Smooth muscle cell (in vitro differentiated cells): ENCODE measurements around the gene SMAD9. TPM values are rescaled to one million over a fixed set of nuclear protein-coding genes. Genes with fewer than 3 reads are reported as not detected.

Source experiments
- DNase-seq: peaks from one replicate; lab custom pipeline; 2025; ENCODE audit not compliant: unreplicated experiment; lab: John Stamatoyannopoulos, UW
- H2AFZ ChIP-seq: fragments of 200-600 bp; sonication (generic); 2 replicates; pipeline ENCODE4 v1.6.0; 2016; ENCODE audit warnings: antibody characterized with exemption, low read depth, mild to moderate bottlenecking
- H3F3A ChIP-seq: fragments of 200-600 bp; sonication (generic); 2 replicates; pipeline ENCODE4 v1.6.0; 2017; ENCODE audit warnings: antibody characterized with exemption, low read depth
- H3K27ac ChIP-seq: fragments of 200-600 bp; sonication (generic); 2 replicates; pipeline ENCODE4 v1.5.1; 2016; ENCODE audit warnings: low read depth, mild to moderate bottlenecking
- H3K27me3 ChIP-seq: fragments of 200-600 bp; sonication (generic); 2 replicates; pipeline ENCODE4 v1.6.1; 2016; ENCODE audit warnings: low read depth, mild to moderate bottlenecking
- H3K36me3 ChIP-seq: fragments of 200-600 bp; sonication (generic); 2 replicates; pipeline ENCODE4 v1.5.1; 2016; ENCODE audit warnings: low read depth
- H3K4me1 ChIP-seq: fragments of 200-600 bp; sonication (generic); 2 replicates; pipeline ENCODE4 v1.5.1; 2016; ENCODE audit warnings: low read depth
- H3K4me2 ChIP-seq: fragments of 200-600 bp; sonication (generic); 2 replicates; pipeline ENCODE4 v1.6.0; 2016; ENCODE audit warnings: mild to moderate bottlenecking
- H3K4me3 ChIP-seq: fragments of 200-600 bp; sonication (generic); 2 replicates; pipeline ENCODE4 v1.5.1; 2016; ENCODE audit warnings: mild to moderate bottlenecking
- H3K79me2 ChIP-seq: fragments of 200-600 bp; sonication (generic); 2 replicates; pipeline ENCODE4 v1.6.0; 2016; ENCODE audit warnings: low read depth, mild to moderate bottlenecking
- H3K9ac ChIP-seq: fragments of 200-600 bp; sonication (generic); 2 replicates; pipeline ENCODE4 v1.6.0; 2016; ENCODE audit warnings: low read depth
- H3K9me3 ChIP-seq: fragments of 200-600 bp; sonication (generic); replicated peaks from 2 replicates; pipeline ENCODE4 v1.5.1; 2016; ENCODE audit warnings: low read depth
- H4K20me1 ChIP-seq: fragments of 200-600 bp; sonication (generic); 2 replicates; pipeline ENCODE4 v1.6.0; 2016; ENCODE audit warnings: low read depth
- WGBS: methylation state at CpG from one replicate; pipeline ENCODE4 v1.1.7; 2016; ENCODE audit warnings: low lambda C conversion rate; 5-methylcytosine and 5-hydroxymethylcytosine counted together
- polyA plus RNA-seq: library from polyadenylated mRNA; unstranded; fragments of >200 nt; fragmentation: Nextera tagmentation; extraction: Ambion mirVana; gene quantifications from 2 replicates; pipeline ENCODE4 v1.2.1, GENCODE V29; 2016
- total RNA-seq: library from RNA; depleted of rRNA; stranded (reverse); fragments of >200 nt; gene quantifications from 2 replicates; pipeline ENCODE4 v1.2.3, GENCODE V29; 2014
- TF ChIP-seq, protein P1 (sequence below): fragments of 200-600 bp; sonication (generic); IDR thresholded peaks from 2 replicates; pipeline ENCODE4 v1.5.1; 2017; ENCODE audit warnings: borderline replicate concordance, mild to moderate bottlenecking, antibody characterized with exemption; ENCODE audit not compliant: insufficient read depth, poor library complexity, severe bottlenecking

SMAD9 gene
- total and polyA plus RNA-seq, 2 experiments from 2014 or later, result 6.6 to 7.1 TPM

DNA sequence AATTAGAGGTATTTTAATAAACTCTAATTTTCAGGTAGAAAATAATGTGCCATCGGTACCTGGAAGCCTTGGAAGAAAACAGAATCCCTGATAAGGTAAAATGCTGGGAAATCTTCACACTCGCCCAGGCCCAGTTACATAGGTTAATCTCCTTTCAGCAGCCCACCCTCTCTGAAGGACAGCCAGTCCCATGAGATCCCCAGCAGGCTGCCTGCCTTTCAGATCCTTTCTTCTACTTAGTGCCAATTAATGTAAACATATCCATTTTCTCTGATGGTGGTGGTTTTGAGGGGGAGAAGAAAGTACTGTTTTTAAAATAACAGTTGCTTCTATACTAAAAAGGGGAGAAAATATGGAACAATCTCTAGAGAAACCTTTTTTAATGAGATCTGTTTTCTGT, 12.2 kb downstream of the SMAD9 start:
- Histone ChIP-seq H4K20me1 (peaks cover 26% of the 10 kb centered on the region), H3K27ac (no peak overlapping the region), H3F3A (no peaks in the 10 kb centered on the region), H3K36me3 (no peaks in the 10 kb centered on the region), H3K27me3 (no peaks in the 10 kb centered on the region), H3K79me2 (peaks cover 70% of the 10 kb centered on the region), H3K4me2 (no peak overlapping the region), H2AFZ (no peak overlapping the region), H3K4me1 (no peaks in the 10 kb centered on the region), H3K9me3 (no peaks in the 10 kb centered on the region), H3K4me3 (no peak overlapping the region), H3K9ac (no peak overlapping the region)
- 89% methylated on average over 2 of the region's 2 CpGs for WGBS
- TF ChIP-seq, protein P1, sequence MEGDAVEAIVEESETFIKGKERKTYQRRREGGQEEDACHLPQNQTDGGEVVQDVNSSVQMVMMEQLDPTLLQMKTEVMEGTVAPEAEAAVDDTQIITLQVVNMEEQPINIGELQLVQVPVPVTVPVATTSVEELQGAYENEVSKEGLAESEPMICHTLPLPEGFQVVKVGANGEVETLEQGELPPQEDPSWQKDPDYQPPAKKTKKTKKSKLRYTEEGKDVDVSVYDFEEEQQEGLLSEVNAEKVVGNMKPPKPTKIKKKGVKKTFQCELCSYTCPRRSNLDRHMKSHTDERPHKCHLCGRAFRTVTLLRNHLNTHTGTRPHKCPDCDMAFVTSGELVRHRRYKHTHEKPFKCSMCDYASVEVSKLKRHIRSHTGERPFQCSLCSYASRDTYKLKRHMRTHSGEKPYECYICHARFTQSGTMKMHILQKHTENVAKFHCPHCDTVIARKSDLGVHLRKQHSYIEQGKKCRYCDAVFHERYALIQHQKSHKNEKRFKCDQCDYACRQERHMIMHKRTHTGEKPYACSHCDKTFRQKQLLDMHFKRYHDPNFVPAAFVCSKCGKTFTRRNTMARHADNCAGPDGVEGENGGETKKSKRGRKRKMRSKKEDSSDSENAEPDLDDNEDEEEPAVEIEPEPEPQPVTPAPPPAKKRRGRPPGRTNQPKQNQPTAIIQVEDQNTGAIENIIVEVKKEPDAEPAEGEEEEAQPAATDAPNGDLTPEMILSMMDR, result no peak
- DNase-seq, result no peak

DNA sequence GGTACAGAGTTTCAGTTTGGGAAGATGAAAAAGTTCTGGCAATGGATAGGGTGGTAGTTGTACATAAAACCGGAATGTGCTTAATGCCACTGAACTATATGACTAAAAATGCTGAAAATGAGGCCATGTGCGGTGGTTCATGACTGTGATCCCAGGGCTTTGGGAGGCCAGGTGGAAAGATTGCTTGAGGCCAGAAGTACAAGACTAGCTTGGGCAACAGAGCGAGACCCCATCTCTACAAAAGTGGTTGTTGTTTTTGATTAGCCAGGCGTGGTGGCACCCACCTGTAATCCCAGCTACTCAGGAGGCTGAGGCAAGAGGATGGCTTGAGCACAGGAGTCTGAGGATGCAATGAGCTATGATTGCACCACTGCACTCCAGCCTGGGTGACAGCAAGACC, 12.8 kb downstream of the SMAD9 start:
- no peak overlapping the region for H2AFZ ChIP-seq
- H4K20me1 ChIP-seq, result peaks cover 26% of the 10 kb centered on the region
- no peak for DNase-seq
- H3K36me3 ChIP-seq, result no peaks in the 10 kb centered on the region
- no peaks in the 10 kb centered on the region for H3F3A ChIP-seq
- 95% methylated on average over 4 of the region's 4 CpGs for WGBS
- no peak overlapping the region for H3K27ac ChIP-seq
- H3K9me3 ChIP-seq, result no peaks in the 10 kb centered on the region
- TF ChIP-seq, protein P1, result no peak
- no peak overlapping the region for H3K9ac ChIP-seq
- no peak overlapping the region for H3K4me3 ChIP-seq
- no peaks in the 10 kb centered on the region for H3K27me3 ChIP-seq
- no peaks in the 10 kb centered on the region for H3K4me1 ChIP-seq
- H3K4me2 ChIP-seq, result no peak overlapping the region
- peaks cover 65% of the 10 kb centered on the region for H3K79me2 ChIP-seq

DNA sequence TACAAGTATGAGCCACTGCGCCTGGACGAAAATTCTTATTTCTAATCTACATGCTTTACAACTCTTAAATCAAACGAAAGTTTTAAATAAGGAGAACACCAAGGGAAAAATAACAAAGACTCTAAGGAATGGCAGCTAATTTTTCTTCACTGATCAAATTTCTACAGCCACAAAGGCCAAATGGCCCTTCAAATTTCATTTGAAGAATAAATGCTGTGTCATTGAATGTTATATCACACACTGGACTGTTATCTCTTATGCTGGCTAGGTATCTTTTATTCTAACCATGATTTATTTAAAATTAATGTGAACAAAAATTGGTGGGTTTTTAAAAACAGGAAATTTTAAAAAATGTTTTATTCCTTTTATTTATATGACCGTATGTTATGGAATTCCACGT, 14.1 kb downstream of the SMAD9 start:
- Histone ChIP-seq H3K27me3 (no peaks in the 10 kb centered on the region), H3K4me3 (no peak overlapping the region), H3K4me1 (no peaks in the 10 kb centered on the region), H3K27ac (no peak overlapping the region), H4K20me1 (peaks cover 26% of the 10 kb centered on the region), H3K36me3 (no peaks in the 10 kb centered on the region), H3K9ac (no peak overlapping the region), H3K79me2 (peaks cover 52% of the 10 kb centered on the region), H3F3A (no peaks in the 10 kb centered on the region), H2AFZ (no peak overlapping the region), H3K9me3 (no peaks in the 10 kb centered on the region), H3K4me2 (no peak overlapping the region)
- DNase-seq, result no peak
- 98% methylated on average over 5 of the region's 5 CpGs for WGBS
- TF ChIP-seq, protein P1, result no peak

DNA sequence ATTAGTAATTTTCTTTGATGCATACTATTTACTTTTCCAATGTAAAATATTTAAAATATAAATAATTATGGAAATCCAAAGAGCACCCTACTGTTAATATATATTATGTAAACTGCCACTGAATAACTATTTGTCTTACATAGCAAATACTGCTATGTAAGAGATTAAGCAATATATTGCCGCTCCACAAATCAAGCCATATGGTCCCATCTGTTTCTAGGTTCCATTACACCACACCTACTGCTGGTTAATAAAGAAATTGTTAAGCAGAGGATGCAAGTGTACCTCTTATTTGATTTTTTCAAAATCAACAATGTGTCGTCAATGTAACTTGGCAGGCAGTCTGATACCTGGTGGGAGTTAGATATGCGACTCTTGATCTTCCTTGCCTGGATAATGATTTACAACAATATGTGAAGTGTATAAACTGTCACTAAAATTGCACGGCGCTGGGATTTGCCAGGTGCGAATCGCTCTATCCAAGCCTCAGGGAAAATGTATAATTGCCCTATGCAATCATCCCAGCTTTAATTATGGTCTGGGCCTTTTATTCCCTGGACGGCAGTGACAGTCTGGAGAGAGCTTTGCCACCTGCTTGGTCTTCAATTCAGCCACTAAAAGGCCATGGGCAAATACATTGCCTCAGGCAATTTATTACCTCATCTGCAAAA, 16.0 kb downstream of the SMAD9 start:
- peaks cover 37% of the 10 kb centered on the region for H3K79me2 ChIP-seq
- no peak overlapping the region for H3K4me3 ChIP-seq
- WGBS, result 89% methylated on average over 8 of the region's 8 CpGs
- H2AFZ ChIP-seq, result no peak overlapping the region
- DNase-seq, result no peak
- no peak overlapping the region for H3K4me2 ChIP-seq
- no peaks in the 10 kb centered on the region for H3F3A ChIP-seq
- H3K27ac ChIP-seq, result no peak overlapping the region
- H3K9me3 ChIP-seq, result no peaks in the 10 kb centered on the region
- no peaks in the 10 kb centered on the region for H3K36me3 ChIP-seq
- no peaks in the 10 kb centered on the region for H3K27me3 ChIP-seq
- TF ChIP-seq, protein P1, result no peak
- no peak overlapping the region for H3K9ac ChIP-seq
- peaks cover 27% of the 10 kb centered on the region for H4K20me1 ChIP-seq
- H3K4me1 ChIP-seq, result no peaks in the 10 kb centered on the region
